Left lung (tissue), 10 donors: Measurements from ENCODE around the gene H1-8. TPM values are rescaled to one million over a fixed set of nuclear protein-coding genes. Genes with fewer than 3 reads are reported as not detected.

Experiments used
- ATAC-seq: fragments of 200-7000 bp; cut with Tn5 transposase; one replicate; pipeline ENCODE4 v1.9.1; 2020; ENCODE audit warnings: moderate library complexity
- DNase-seq, 4 donors: peaks; one replicate each; pipeline ENCODE4 v3.0.0-alpha.2; 2013 to 2020
- H3K27ac ChIP-seq, 2 donors: fragments of 200-600 bp; sonication (generic) in 1 of 2; one replicate each; pipeline versions ENCODE4 v1.5.0 to v1.8.0; 2020 to 2021
- H3K27me3 ChIP-seq, 2 donors: fragments of 200-600 bp; sonication (generic) in 1 of 2; one replicate each; pipeline versions ENCODE4 v1.5.0 to v1.8.0; 2020 to 2021
- H3K36me3 ChIP-seq, 2 donors: fragments of 200-600 bp; sonication (generic) in 1 of 2; one replicate each; pipeline versions ENCODE4 v1.5.0 to v1.8.0; 2020 to 2021
- H3K4me1 ChIP-seq, 2 donors: fragments of 200-600 bp; one replicate each; pipeline ENCODE4 v1.8.0; 2021
- H3K4me3 ChIP-seq, 2 donors: fragments of 200-600 bp; sonication (generic) in 1 of 2; one replicate each; pipeline versions ENCODE4 v1.5.0 to v1.8.0; 2020 to 2021; ENCODE audit warnings: mild to moderate bottlenecking in 1 of 2
- H3K9me3 ChIP-seq, 2 donors: fragments of 200-600 bp; sonication (generic) in 1 of 2; one replicate each; pipeline versions ENCODE4 v1.5.0 to v1.8.0; 2020 to 2021
- CTCF ChIP-seq, 2 donors: fragments of 200-600 bp; sonication (generic) in 1 of 2; IDR thresholded peaks; one replicate each; pipeline versions ENCODE4 v1.5.0 to v1.8.0; 2021; ENCODE audit warnings: antibody characterized with exemption in 2 of 2
- intact Hi-C, 2 donors: fragments of 100-400 bp; cut with DNase I; formaldehyde crosslinking; loops; one replicate each; pipeline versions ENCODE4 v1.11.2 to v1.14.2; 2022
- polyA plus RNA-seq, 6 donors: library from polyadenylated mRNA; unstranded; fragments of 120-200 nt; gene quantifications; one replicate each; pipeline ENCODE4 v1.2.1, GENCODE V29; 2013; ENCODE audit not compliant: insufficient read length in 6 of 6
- total RNA-seq, 2 donors: library from RNA; stranded (reverse); fragmentation: NEBNext Ultra II Directional; extraction: Animal tissue kit (Norgen Biotek cat#: 25700); gene quantifications; one replicate each; pipeline ENCODE4 v1.2.1, GENCODE V29; 2021
- donor health status: DM: no; HTN: yes; CAD: no.
- donor health status: DM: no; HTN: no; CAD: no.

Gene H1-8
- total and polyA plus RNA-seq, 8 donors, result not detected

GRCh38 chr3:129565902-129566301 lies 22.9 kb downstream of the H1-8 start:
- ATAC-seq, result no peak
- intact Hi-C loops, result no loop called here

GRCh38 chr3:129567176-129567705 lies 24.3 kb downstream of the H1-8 start:
- peak in 1 of 4 donors; percentile 42 for DNase-seq
- no peak for TF ChIP-seq CTCF (IDR thresholded peaks at IDR 0.05)
- Histone ChIP-seq H3K36me3 (peaks cover 0 to 100% of the 10 kb centered on the region in 2 donors), H3K4me3 (no peak overlapping the region), H3K27me3 (no peaks in the 10 kb centered on the region), H3K27ac (peak overlapping the region in 1 of 2 donors; percentile 38), H3K9me3 (no peaks in the 10 kb centered on the region), H3K4me1 (peaks cover 9 to 12% of the 10 kb centered on the region in 2 donors)
- intact Hi-C loops, result no loop called here
- ATAC-seq, result no peak

More at GRCh38 chr3:129565902-129566301, 22.9 kb downstream of the H1-8 start:
- DNase-seq, result no peak
- H3K36me3 ChIP-seq, result peaks cover 0 to 100% of the 10 kb centered on the region in 2 donors
- H3K4me3 ChIP-seq, result no peak overlapping the region
- H3K9me3 ChIP-seq, result no peaks in the 10 kb centered on the region
- peaks cover 16 to 25% of the 10 kb centered on the region in 2 donors for H3K4me1 ChIP-seq
- TF ChIP-seq CTCF (IDR thresholded peaks at IDR 0.05), result no peak
- no peak overlapping the region for H3K27ac ChIP-seq
- H3K27me3 ChIP-seq, result no peaks in the 10 kb centered on the region

- H3K36me3 ChIP-seq, result peaks cover 0 to 100% of the 10 kb centered on the region in 2 donors
These were observed 25.0 kb downstream of the H1-8 start for GRCh38 chr3:129567939-129568338.

GRCh38 chr3:129569856-129570255 lies 26.9 kb downstream of the H1-8 start:
- H3K4me3 ChIP-seq, result no peak overlapping the region
- intact Hi-C loops, result no loop called here
- no peak overlapping the region for H3K27ac ChIP-seq
- H3K27me3 ChIP-seq, result no peaks in the 10 kb centered on the region
- no peaks in the 10 kb centered on the region for H3K9me3 ChIP-seq
- peaks cover 4 to 11% of the 10 kb centered on the region in 2 donors for H3K4me1 ChIP-seq
- TF ChIP-seq CTCF (IDR thresholded peaks at IDR 0.05), result no peak
- DNase-seq (peak in 1 of 4 donors; percentile 10), ATAC-seq (no peak)
- peaks cover 0 to 100% of the 10 kb centered on the region in 2 donors for H3K36me3 ChIP-seq

More at GRCh38 chr3:129567939-129568338, 25.0 kb downstream of the H1-8 start:
- H3K4me3 ChIP-seq, result no peak overlapping the region
- intact Hi-C loops, result no loop called here
- no peak for ATAC-seq
- DNase-seq, result no peak
- TF ChIP-seq CTCF (IDR thresholded peaks at IDR 0.05), result no peak
- H3K4me1 ChIP-seq, result peaks cover 9 to 11% of the 10 kb centered on the region in 2 donors
- H3K9me3 ChIP-seq, result no peaks in the 10 kb centered on the region
- H3K27ac ChIP-seq, result no peak overlapping the region
- no peaks in the 10 kb centered on the region for H3K27me3 ChIP-seq

GRCh38 chr3:129571605-129572547 lies 28.9 kb downstream of the H1-8 start:
- no peak for ATAC-seq
- intact Hi-C loops, result no loop called here

More at GRCh38 chr3:129571605-129572547, 28.9 kb downstream of the H1-8 start:
- Histone ChIP-seq H3K4me3 (no peak overlapping the region), H3K27me3 (no peaks in the 10 kb centered on the region), H3K4me1 (peaks cover 4 to 18% of the 10 kb centered on the region in 2 donors), H3K9me3 (no peaks in the 10 kb centered on the region), H3K36me3 (peaks cover 0 to 100% of the 10 kb centered on the region in 2 donors), H3K27ac (no peak overlapping the region)
- TF ChIP-seq CTCF (IDR thresholded peaks at IDR 0.05), result no peak
- DNase-seq, result no peak
